BE2C (cell line): ENCODE measurements around the gene GPR3.

Experiments
- DNase-seq: peaks from one replicate; pipeline ENCODE4 v3.0.0-alpha.2; 2020
- H3K27me3 ChIP-seq: fragments of 250-450 bp; sonication (Bioruptor Pico); 2 replicates; pipeline ENCODE4 v1.5.1; 2020; ENCODE audit warnings: mild to moderate bottlenecking
- H3K36me3 ChIP-seq: fragments of 250-450 bp; sonication (Bioruptor Pico); 2 replicates; pipeline ENCODE4 v1.5.1; 2020; ENCODE audit warnings: mild to moderate bottlenecking
- H3K4me1 ChIP-seq: fragments of 250-450 bp; sonication (Bioruptor Pico); 2 replicates; pipeline ENCODE4 v1.5.1; 2020
- H3K4me3 ChIP-seq: 2 replicates; pipeline ENCODE4 v1.5.1; 2011; ENCODE audit warnings: low read depth, low read length
- H3K9me3 ChIP-seq: fragments of 250-450 bp; sonication (Bioruptor Pico); 2 replicates; pipeline ENCODE4 v1.5.1; 2020
- TF ChIP-seq, protein P1 (sequence below): IDR thresholded peaks from 2 replicates; pipeline ENCODE4 v1.5.1; 2012; ENCODE audit warnings: mild to moderate bottlenecking, low read depth, low read length

The GPR3 gene

DNA sequence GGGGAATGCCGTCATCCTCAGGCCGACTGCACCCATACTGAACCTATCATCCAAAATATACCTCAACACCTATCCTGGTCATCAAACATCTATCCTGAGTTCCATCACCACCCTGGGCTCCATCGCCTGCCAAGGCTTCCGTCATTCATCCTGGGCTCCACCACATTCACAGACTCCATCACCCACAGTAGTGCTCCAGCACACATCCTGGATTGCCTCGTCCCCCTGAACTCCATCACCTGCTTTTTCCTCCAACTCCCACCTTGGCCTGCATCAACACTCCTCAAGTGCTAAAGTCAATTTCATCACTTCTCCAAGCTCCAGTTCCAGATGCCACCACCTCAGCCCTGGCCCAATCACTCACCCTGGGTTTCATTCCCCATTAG lies 33.5 kb upstream of the GPR3 start:
- no peak for DNase-seq
- Histone ChIP-seq H3K4me1 (no peaks in the 10 kb centered on the region), H3K36me3 (no peaks in the 10 kb centered on the region), H3K27me3 (no peaks in the 10 kb centered on the region), H3K4me3 (no peak overlapping the region), H3K9me3 (no peaks in the 10 kb centered on the region)
- TF ChIP-seq, protein P1, sequence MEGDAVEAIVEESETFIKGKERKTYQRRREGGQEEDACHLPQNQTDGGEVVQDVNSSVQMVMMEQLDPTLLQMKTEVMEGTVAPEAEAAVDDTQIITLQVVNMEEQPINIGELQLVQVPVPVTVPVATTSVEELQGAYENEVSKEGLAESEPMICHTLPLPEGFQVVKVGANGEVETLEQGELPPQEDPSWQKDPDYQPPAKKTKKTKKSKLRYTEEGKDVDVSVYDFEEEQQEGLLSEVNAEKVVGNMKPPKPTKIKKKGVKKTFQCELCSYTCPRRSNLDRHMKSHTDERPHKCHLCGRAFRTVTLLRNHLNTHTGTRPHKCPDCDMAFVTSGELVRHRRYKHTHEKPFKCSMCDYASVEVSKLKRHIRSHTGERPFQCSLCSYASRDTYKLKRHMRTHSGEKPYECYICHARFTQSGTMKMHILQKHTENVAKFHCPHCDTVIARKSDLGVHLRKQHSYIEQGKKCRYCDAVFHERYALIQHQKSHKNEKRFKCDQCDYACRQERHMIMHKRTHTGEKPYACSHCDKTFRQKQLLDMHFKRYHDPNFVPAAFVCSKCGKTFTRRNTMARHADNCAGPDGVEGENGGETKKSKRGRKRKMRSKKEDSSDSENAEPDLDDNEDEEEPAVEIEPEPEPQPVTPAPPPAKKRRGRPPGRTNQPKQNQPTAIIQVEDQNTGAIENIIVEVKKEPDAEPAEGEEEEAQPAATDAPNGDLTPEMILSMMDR = no peak

GRCh38 chr1:27359822-27360158 lies 32.6 kb upstream of the GPR3 start:
- H3K9me3 ChIP-seq = no peaks in the 10 kb centered on the region
- H3K36me3 ChIP-seq = no peaks in the 10 kb centered on the region
- no peaks in the 10 kb centered on the region for H3K4me1 ChIP-seq
- H3K27me3 ChIP-seq = no peaks in the 10 kb centered on the region
- H3K4me3 ChIP-seq = no peak overlapping the region
- TF ChIP-seq, protein P1 = no peak
- no peak for DNase-seq

DNA sequence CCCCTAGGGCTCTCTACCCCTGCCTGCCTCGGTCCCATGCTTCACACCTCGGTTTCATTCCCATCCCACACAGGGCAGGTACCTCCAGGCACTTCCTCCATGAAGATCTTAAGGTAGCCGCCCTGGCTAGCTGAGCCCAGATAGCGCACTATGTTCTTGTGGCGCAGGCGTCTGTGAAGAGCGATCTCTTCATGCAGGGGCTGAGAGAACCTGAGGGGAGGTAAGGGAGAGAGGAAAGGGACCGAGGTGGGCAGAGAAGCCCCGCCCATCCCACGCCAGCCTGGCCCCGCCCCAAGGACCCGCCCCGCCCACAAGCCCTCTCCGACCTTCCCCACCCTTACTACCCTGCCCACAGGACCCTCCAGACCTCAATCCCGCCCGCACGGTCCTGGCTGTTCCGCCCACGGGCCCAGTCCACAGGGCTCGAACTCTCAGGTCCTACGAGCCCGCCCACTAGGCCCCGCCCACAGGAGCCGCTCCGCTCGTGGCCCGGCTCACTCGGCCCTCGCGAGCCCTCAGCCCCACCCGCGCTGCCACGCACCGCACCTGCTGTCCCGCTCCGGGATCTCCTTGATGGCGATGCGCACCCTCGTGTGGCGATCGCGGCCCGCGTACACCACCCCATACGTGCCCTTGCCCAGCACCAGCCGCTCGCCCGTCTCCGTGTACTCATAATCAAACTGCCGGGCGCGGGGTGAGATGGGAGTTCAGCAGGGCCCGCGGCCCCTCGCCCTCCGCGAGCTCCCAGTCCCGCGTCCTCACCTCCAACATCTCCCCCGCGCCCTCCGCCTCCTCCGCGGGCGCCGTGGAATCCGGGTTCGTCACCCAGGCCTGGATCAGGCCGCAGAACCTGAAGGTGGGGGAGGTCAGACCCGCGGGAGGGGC lies 32.0 kb upstream of the GPR3 start:
- Histone ChIP-seq H3K36me3 (no peaks in the 10 kb centered on the region), H3K4me1 (no peaks in the 10 kb centered on the region; the same call in 1 of the 2 replicates), H3K9me3 (no peaks in the 10 kb centered on the region), H3K27me3 (no peaks in the 10 kb centered on the region), H3K4me3 (no peak overlapping the region)
- no peak for DNase-seq
- TF ChIP-seq, protein P1 = no peak

- Histone ChIP-seq H3K4me1 (no peaks in the 10 kb centered on the region; the same call in 1 of the 2 replicates), H3K36me3 (no peaks in the 10 kb centered on the region), H3K27me3 (no peaks in the 10 kb centered on the region), H3K9me3 (no peaks in the 10 kb centered on the region), H3K4me3 (no peak overlapping the region)
- TF ChIP-seq, protein P1 = no peak
- DNase-seq = no peak
These were observed 31.4 kb upstream of the GPR3 start for GRCh38 chr1:27361044-27361402.

DNA sequence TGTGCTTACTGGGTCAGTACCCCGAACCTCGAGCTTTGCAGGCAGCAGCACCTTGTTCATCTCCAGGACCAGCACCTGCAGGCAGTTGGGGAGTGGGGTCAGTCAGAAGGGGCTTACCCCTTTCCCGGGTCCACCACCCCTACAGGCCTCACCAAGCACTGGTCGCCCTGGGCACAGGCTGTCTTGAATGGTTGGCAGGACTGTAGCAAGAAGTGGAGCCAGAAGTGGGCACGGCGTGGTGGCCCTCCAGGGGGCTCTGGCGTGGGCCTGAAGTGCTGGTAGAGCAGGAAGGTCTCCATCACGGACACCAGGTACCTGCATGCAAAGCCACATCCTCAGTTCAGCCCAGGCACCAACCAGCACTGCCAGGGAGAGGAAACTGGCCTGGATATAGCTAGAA lies 30.9 kb upstream of the GPR3 start:
- H3K4me1 ChIP-seq = no peaks in the 10 kb centered on the region; the same call in 1 of the 2 replicates
- H3K27me3 ChIP-seq = no peaks in the 10 kb centered on the region
- H3K9me3 ChIP-seq = no peaks in the 10 kb centered on the region
- no peaks in the 10 kb centered on the region for H3K36me3 ChIP-seq
- H3K4me3 ChIP-seq = no peak overlapping the region
- TF ChIP-seq, protein P1 = no peak
- DNase-seq = no peak
